Liver (tissue), 9 donors: Measurements from ENCODE around the gene C1orf21. TPM values are rescaled to one million over a fixed set of nuclear protein-coding genes. Genes with fewer than 3 reads are reported as not detected.

Experiments used
- DNase-seq: peaks from one replicate; pipeline ENCODE4 v3.0.0-alpha.2; 2017; ENCODE audit warnings: low spot score
- H3K27ac ChIP-seq, 2 donors: one replicate each; pipeline ENCODE4 v1.7.0; 2013; ENCODE audit warnings: inconsistent platforms in 2 of 2, low read length in 2 of 2, control low read depth in 1 of 2, low read depth in 1 of 2, mild to moderate bottlenecking in 1 of 2
- H3K27me3 ChIP-seq, 4 donors: one replicate each; pipeline versions ENCODE4 v1.6.1 to v1.7.0; 2013; ENCODE audit warnings: low read length in 3 of 4, inconsistent platforms in 1 of 4, mild to moderate bottlenecking in 1 of 4, moderate library complexity in 1 of 4; ENCODE audit not compliant: control insufficient read depth in 4 of 4, insufficient read depth in 4 of 4
- H3K36me3 ChIP-seq, 4 donors: one replicate each; pipeline versions ENCODE4 v1.6.1 to v1.7.0; 2013; ENCODE audit warnings: low read length in 3 of 4, mild to moderate bottlenecking in 3 of 4, low read depth in 1 of 4, moderate library complexity in 1 of 4; ENCODE audit not compliant: control insufficient read depth in 4 of 4, insufficient read depth in 3 of 4
- H3K4me1 ChIP-seq, 4 donors: one replicate each; pipeline versions ENCODE4 v1.6.1 to v1.7.0; 2013; ENCODE audit warnings: low read length in 3 of 4, mild to moderate bottlenecking in 3 of 4, moderate library complexity in 1 of 4; ENCODE audit not compliant: control insufficient read depth in 4 of 4, insufficient read depth in 4 of 4
- H3K4me3 ChIP-seq, 3 donors: one replicate each; pipeline versions ENCODE4 v1.6.1 to v1.7.0; 2013; ENCODE audit warnings: low read length in 3 of 3, control low read depth in 1 of 3, low read depth in 1 of 3, mild to moderate bottlenecking in 1 of 3
- H3K9ac ChIP-seq, 2 donors: one replicate each; pipeline ENCODE4 v1.7.0; 2013; ENCODE audit warnings: low read length in 2 of 2, mild to moderate bottlenecking in 2 of 2, moderate library complexity in 2 of 2, control low read depth in 1 of 2, low read depth in 1 of 2
- H3K9me3 ChIP-seq, 4 donors: one replicate each; pipeline versions ENCODE4 v1.6.1 to v1.7.0; 2013; ENCODE audit warnings: low read length in 3 of 4; ENCODE audit not compliant: control insufficient read depth in 4 of 4
- ATF3 ChIP-seq: IDR thresholded peaks from 2 replicates; pipeline ENCODE4 v1.6.1; 2016; ENCODE audit warnings: antibody characterized with exemption
- CTCF ChIP-seq: fragments of 150-350 bp; IDR thresholded peaks from 2 replicates; pipeline ENCODE4 v1.5.1; 2017; ENCODE audit warnings: improper control_type of control experiment, low read depth, low read length; ENCODE audit not compliant: missing input control
- EGR1 ChIP-seq, 2 donors: IDR thresholded peaks; 2 replicates each; pipeline ENCODE4 v1.6.1; 2016 to 2018; ENCODE audit warnings: antibody characterized with exemption in 2 of 2, low read depth in 2 of 2
- FOXA1 ChIP-seq: IDR thresholded peaks from 2 replicates; pipeline ENCODE4 v1.6.1; 2016; ENCODE audit warnings: antibody characterized with exemption
- GABPA ChIP-seq, 2 donors: IDR thresholded peaks in 1 of 2; conservative IDR thresholded peaks in 1 of 2; 2 replicates each; pipeline ENCODE4 v1.6.1; 2016; ENCODE audit warnings: antibody characterized with exemption in 2 of 2, mild to moderate bottlenecking in 1 of 2, moderate library complexity in 1 of 2
- HNF4A ChIP-seq, 2 donors: conservative IDR thresholded peaks; 2 replicates each; pipeline ENCODE4 v1.6.1; 2016; ENCODE audit warnings: antibody characterized with exemption in 2 of 2, mild to moderate bottlenecking in 2 of 2
- HNF4G ChIP-seq: IDR thresholded peaks from 2 replicates; pipeline ENCODE4 v1.6.1; 2016; ENCODE audit warnings: antibody characterized with exemption
- JUND ChIP-seq, 2 donors: IDR thresholded peaks; 2 replicates each; pipeline ENCODE4 v1.6.1; 2016; ENCODE audit warnings: antibody characterized with exemption in 2 of 2
- MAX ChIP-seq: IDR thresholded peaks from 2 replicates; pipeline ENCODE4 v1.6.1; 2016; ENCODE audit warnings: antibody characterized with exemption
- NR2F2 ChIP-seq: IDR thresholded peaks from 2 replicates; pipeline ENCODE4 v1.6.1; 2016; ENCODE audit warnings: antibody characterized with exemption
- RAD21 ChIP-seq, 2 donors: IDR thresholded peaks; 2 replicates each; pipeline ENCODE4 v1.6.1; 2016; ENCODE audit warnings: antibody characterized with exemption in 2 of 2, mild to moderate bottlenecking in 2 of 2
- REST ChIP-seq: IDR thresholded peaks from 2 replicates; pipeline ENCODE4 v1.6.1; 2016; ENCODE audit warnings: antibody characterized with exemption, mild to moderate bottlenecking
- RXRA ChIP-seq, 2 donors: IDR thresholded peaks; 2 replicates each; pipeline ENCODE4 v1.6.1; 2017 to 2018; ENCODE audit warnings: antibody characterized with exemption in 2 of 2, mild to moderate bottlenecking in 1 of 2
- SP1 ChIP-seq: IDR thresholded peaks from 2 replicates; pipeline ENCODE4 v1.6.1; 2018; ENCODE audit warnings: antibody characterized with exemption, mild to moderate bottlenecking
- TAF1 ChIP-seq: conservative IDR thresholded peaks from 2 replicates; pipeline ENCODE4 v1.6.1; 2016; ENCODE audit warnings: antibody characterized with exemption, mild to moderate bottlenecking
- YY1 ChIP-seq: IDR thresholded peaks from 2 replicates; pipeline ENCODE4 v1.6.1; 2016; ENCODE audit warnings: antibody characterized with exemption, mild to moderate bottlenecking
- ZBTB33 ChIP-seq: IDR thresholded peaks from 2 replicates; pipeline ENCODE4 v1.6.1; 2016; ENCODE audit warnings: antibody characterized with exemption
- WGBS: extraction: QIAGEN DNeasy Blood & Tissue Kit; methylation state at CpG from one replicate; pipeline ENCODE4 v1.1.7; 2013; 5-methylcytosine and 5-hydroxymethylcytosine counted together
- polyA plus RNA-seq, 2 donors: library from polyadenylated mRNA; stranded (reverse) in 1 of 2; unstranded in 1 of 2; fragments of 200-250 nt in 1 of 2; fragments of >200 nt in 1 of 2; fragmentation: Nextera tagmentation in 1 of 2; extraction: Ambion mirVana in 1 of 2; gene quantifications; one replicate each; pipeline versions ENCODE4 v1.2.1 to v1.2.3, GENCODE V29; 2013 to 2015
- total RNA-seq, 2 donors: library from RNA; depleted of rRNA; stranded (reverse); fragments of >200 nt; gene quantifications; one replicate each; pipeline ENCODE4 v1.2.3, GENCODE V29; 2014
- donor health status: healthy.
- donor health status: healthy.
- donor health status: healthy.
- donor health status: healthy.
- donor health status: healthy.

C1orf21 gene
- total and polyA plus RNA-seq, 4 donors: 2.3 to 21.3 (median 13.4) TPM

- Histone ChIP-seq H3K27me3 (no peaks in the 10 kb centered on the region), H3K4me1 (peaks cover 0 to 1% (median 0%) of the 10 kb centered on the region in 4 donors), H3K4me3 (no peak overlapping the region), H3K36me3 (no peaks in the 10 kb centered on the region), H3K9me3 (no peaks in the 10 kb centered on the region), H3K27ac (no peak overlapping the region), H3K9ac (no peak overlapping the region)
- no peak for DNase-seq
- whole genome bisulfite sequencing: 91% methylated on average over 1 of the region's 1 CpG
- TF ChIP-seq JUND (IDR thresholded peaks at IDR 0.05): no peak
- TF ChIP-seq NR2F2: no peak
- TF ChIP-seq RAD21 (IDR thresholded peaks at IDR 0.05): no peak
- no peak for TF ChIP-seq ATF3
- no peak for TF ChIP-seq REST
- TF ChIP-seq EGR1 (IDR thresholded peaks at IDR 0.05; ENCODE audit: low read depth in 2 of 2): no peak
- no peak for TF ChIP-seq ZBTB33
- TF ChIP-seq SP1: no peak
- TF ChIP-seq TAF1: no peak
- TF ChIP-seq GABPA (IDR thresholded peaks at IDR 0.05 in 1 of 2, conservative IDR thresholded peaks at IDR 0.05 in 1 of 2): no peak
- no peak for TF ChIP-seq HNF4G
- no peak for TF ChIP-seq YY1
- TF ChIP-seq RXRA (IDR thresholded peaks at IDR 0.05): no peak
Measured at GRCh38 chr1:184552446-184552845, 165.6 kb downstream of the C1orf21 start.

- Histone ChIP-seq H3K9ac (no peak overlapping the region), H3K4me1 (peaks cover 0 to 1% (median 0%) of the 10 kb centered on the region in 4 donors), H3K4me3 (no peak overlapping the region), H3K36me3 (no peaks in the 10 kb centered on the region), H3K9me3 (no peaks in the 10 kb centered on the region), H3K27ac (no peak overlapping the region), H3K27me3 (no peaks in the 10 kb centered on the region)
- DNase-seq: no peak
- 80% methylated on average over 2 of the region's 2 CpGs for WGBS
- TF ChIP-seq YY1: no peak
- TF ChIP-seq HNF4A (conservative IDR thresholded peaks at IDR 0.05): no peak
- no peak for TF ChIP-seq TAF1
- TF ChIP-seq FOXA1: no peak
- no peak for TF ChIP-seq ZBTB33
- TF ChIP-seq NR2F2: no peak
- no peak for TF ChIP-seq EGR1 (IDR thresholded peaks at IDR 0.05; ENCODE audit: low read depth in 2 of 2)
- no peak for TF ChIP-seq MAX
- TF ChIP-seq REST: no peak
- TF ChIP-seq RAD21 (IDR thresholded peaks at IDR 0.05): no peak
- no peak for TF ChIP-seq CTCF
- TF ChIP-seq HNF4G: no peak
- no peak for TF ChIP-seq ATF3
- no peak for TF ChIP-seq RXRA (IDR thresholded peaks at IDR 0.05)
- no peak for TF ChIP-seq JUND (IDR thresholded peaks at IDR 0.05)
- TF ChIP-seq GABPA (IDR thresholded peaks at IDR 0.05 in 1 of 2, conservative IDR thresholded peaks at IDR 0.05 in 1 of 2): no peak
Measured at GRCh38 chr1:184553845-184554244, 167.0 kb downstream of the C1orf21 start.
